IPS DF 6.9 (cell line): ENCODE data around the gene RIMS4.
"Not testable (repeated sequence)": the region's sequence is repeated elsewhere in the genome, so short reads cannot be mapped to it uniquely, and the experiment has no call there.

Experiments
- DNase-seq: peaks from one replicate; pipeline ENCODE4 v3.0.0-alpha.2; 2013; ENCODE audit warnings: low read depth, low spot score
- H3K27ac ChIP-seq: one replicate; pipeline ENCODE4 v1.5.1; 2013; ENCODE audit warnings: low read length, control low read depth
- H3K27me3 ChIP-seq: 2 replicates; pipeline ENCODE4 v1.6.1; 2013; ENCODE audit warnings: mild to moderate bottlenecking, low read length; ENCODE audit not compliant: control insufficient read depth, insufficient read depth
- H3K36me3 ChIP-seq: 2 replicates; pipeline ENCODE4 v1.6.1; 2013; ENCODE audit warnings: low read length; ENCODE audit not compliant: control insufficient read depth, insufficient read depth
- H3K4me1 ChIP-seq: 2 replicates; pipeline ENCODE4 v1.6.1; 2013; ENCODE audit warnings: low read length; ENCODE audit not compliant: control insufficient read depth, insufficient read depth
- H3K4me3 ChIP-seq: 2 replicates; pipeline ENCODE4 v1.5.1; 2013; ENCODE audit warnings: mild to moderate bottlenecking, low read length
- H3K9me3 ChIP-seq: 2 replicates; pipeline ENCODE4 v1.6.1; 2013; ENCODE audit warnings: low read length, inconsistent platforms; ENCODE audit not compliant: control insufficient read depth, insufficient read depth
- WGBS: extraction: QIAGEN DNeasy Blood & Tissue Kit; methylation state at CpG from one replicate; pipeline ENCODE4 v1.1.7; 2013; ENCODE audit warnings: mixed read lengths, missing lambda C conversion rate; ENCODE audit not compliant: insufficient read length, insufficient coverage; 5-methylcytosine and 5-hydroxymethylcytosine counted together

Gene RIMS4

DNA sequence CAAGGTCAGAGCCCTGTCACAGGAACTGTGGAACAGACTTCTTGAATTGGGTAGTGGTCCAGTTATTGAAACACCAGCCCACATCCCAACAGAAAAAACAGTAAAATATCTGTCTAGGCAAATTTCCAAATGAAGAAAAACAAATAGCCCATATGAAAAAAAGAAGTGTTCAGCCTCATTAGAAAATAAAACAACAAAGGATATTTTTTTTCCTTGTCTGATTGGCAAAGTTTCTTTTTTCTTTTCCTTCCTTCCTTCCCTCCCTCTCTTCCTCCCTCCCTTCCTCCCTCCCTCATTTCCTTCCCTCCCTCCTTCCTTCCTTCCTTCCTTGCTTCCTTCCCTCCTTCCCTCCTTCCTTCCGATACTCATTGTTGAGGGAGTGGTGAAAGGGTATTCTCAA is 20.6 kb upstream of the RIMS4 start:
- no peak overlapping the region for H3K4me3 ChIP-seq
- WGBS, result no CpG with 5 or more reads among the region's 1 CpG
- no peaks in the 10 kb centered on the region for H3K9me3 ChIP-seq
- H3K27ac ChIP-seq, result no peak overlapping the region
- H3K4me1 ChIP-seq, result no peaks in the 10 kb centered on the region
- no peaks in the 10 kb centered on the region for H3K36me3 ChIP-seq
- DNase-seq, result no peak
- H3K27me3 ChIP-seq, result no peaks in the 10 kb centered on the region

DNA sequence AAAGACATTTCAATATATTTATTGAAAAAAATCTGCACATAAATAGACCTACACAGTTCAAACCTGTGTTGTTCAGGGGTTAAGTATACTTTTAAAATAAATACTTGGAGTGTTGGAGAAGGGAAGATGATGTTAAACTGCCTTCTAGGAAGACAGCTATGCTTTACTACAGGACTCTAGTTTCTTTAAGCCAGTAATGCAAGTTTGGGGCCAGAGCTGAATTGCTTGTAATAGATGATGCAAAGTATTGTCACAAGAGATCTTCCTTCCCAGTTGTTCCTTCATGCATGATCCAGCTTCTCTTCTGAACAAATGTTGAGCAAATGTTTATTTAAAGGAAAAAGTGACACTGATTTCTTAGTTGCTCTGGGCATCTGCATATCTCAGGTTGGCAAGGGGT is 20.2 kb upstream of the RIMS4 start:
- DNase-seq, result no peak
- no peaks in the 10 kb centered on the region for H3K4me1 ChIP-seq
- H3K27me3 ChIP-seq, result no peaks in the 10 kb centered on the region
- H3K4me3 ChIP-seq, result no peak overlapping the region
- no peaks in the 10 kb centered on the region for H3K9me3 ChIP-seq
- H3K27ac ChIP-seq, result no peak overlapping the region
- H3K36me3 ChIP-seq, result no peaks in the 10 kb centered on the region

DNA sequence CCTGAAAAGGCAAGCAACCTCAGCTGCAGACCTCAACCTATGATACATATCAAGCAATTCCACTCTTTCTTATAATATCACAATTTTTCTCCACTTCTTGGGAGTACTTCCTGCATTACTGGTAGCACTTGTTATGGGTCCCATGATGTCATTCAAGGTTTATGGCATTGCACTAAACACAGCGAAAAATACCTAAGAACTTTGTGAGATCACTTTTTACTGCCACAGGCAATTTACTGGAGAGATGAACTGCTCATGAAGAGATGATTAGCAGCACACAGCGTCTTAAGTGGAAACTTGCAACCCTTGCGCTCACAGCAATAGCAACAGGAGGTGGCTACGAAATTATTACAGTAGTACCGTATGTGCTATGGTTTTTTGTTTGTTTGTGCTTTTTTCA is 19.3 kb upstream of the RIMS4 start:
- Histone ChIP-seq H3K27ac (no peak overlapping the region), H3K4me3 (no peak overlapping the region), H3K27me3 (no peaks in the 10 kb centered on the region), H3K4me1 (no peaks in the 10 kb centered on the region), H3K9me3 (no peaks in the 10 kb centered on the region), H3K36me3 (no peaks in the 10 kb centered on the region)
- no CpG with 5 or more reads among the region's 5 CpGs for WGBS
- DNase-seq, result no peak

DNA sequence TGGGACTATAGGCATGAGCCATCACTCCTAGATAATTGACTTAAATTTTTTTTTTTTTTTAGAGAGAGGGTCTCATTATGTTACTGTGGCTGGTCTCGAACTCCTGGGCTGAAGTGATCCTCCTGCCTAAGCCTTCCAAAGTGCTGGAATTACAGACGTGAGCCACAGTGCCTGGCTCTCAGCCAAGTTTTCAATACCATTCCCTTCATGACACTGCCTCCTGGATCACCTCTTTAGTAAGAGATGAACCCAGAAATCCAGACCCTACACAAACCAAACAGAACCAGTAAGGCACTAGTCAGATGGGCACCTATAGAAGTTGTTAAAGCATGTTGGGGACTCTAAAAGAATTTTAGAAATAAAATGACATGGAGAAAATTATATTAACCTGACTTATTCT is 18.3 kb upstream of the RIMS4 start:
- Histone ChIP-seq H3K27me3 (no peaks in the 10 kb centered on the region), H3K27ac (no peak overlapping the region), H3K4me1 (no peaks in the 10 kb centered on the region), H3K36me3 (no peaks in the 10 kb centered on the region), H3K9me3 (no peaks in the 10 kb centered on the region), H3K4me3 (no peak overlapping the region)
- no peak for DNase-seq
- WGBS, result no CpG with 5 or more reads among the region's 2 CpGs

DNA sequence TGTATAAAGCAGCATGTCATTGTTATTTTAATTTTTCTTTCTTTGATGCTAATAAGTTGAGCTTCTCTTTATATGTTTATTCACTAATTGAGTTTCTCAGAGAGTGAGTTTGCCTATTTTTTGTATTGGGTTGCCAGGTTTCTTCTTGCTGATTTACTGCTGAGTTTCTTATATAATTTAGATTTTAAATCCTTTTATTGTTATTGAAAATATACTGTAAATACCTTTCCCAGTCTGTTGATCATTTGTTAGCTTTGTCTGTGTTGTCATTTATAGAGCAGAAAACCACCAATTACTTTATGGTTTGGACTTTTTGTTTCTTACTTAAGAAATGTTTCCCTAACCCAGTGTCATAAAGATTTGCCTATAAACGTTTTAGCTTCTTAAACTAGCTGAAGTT is 17.1 kb upstream of the RIMS4 start:
- H3K27me3 ChIP-seq, result no peaks in the 10 kb centered on the region
- no peak for DNase-seq
- no peaks in the 10 kb centered on the region for H3K4me1 ChIP-seq
- H3K4me3 ChIP-seq, result no peak overlapping the region
- no peaks in the 10 kb centered on the region for H3K36me3 ChIP-seq
- H3K27ac ChIP-seq, result no peak overlapping the region
- no CpG with 5 or more reads among the region's 1 CpG for WGBS
- H3K9me3 ChIP-seq, result no peaks in the 10 kb centered on the region

DNA sequence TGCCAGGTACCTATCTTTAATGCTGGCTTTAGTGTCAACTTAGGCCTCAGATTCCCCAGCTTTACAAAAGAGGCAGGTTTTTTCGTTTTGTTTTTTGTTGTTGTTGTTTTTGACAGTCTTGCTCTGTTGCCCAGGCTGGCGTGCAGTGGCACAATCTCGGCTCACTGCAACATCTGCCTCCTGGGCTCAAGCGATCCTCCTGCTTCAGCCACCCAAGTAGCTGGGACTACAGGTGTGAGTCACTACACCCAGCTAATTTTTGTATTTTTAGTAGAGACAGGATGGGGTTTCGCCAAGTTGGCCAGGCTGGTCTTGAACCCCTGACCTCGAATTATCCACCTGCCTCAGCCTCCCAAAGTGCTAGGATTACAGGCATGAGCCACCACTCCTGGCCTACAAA is 11.2 kb upstream of the RIMS4 start:
- whole genome bisulfite sequencing, result no CpG with 5 or more reads among the region's 6 CpGs
- not testable (repeated sequence) for H3K27me3 ChIP-seq, H3K4me1 ChIP-seq, H3K9me3 ChIP-seq, H3K4me3 ChIP-seq, H3K36me3 ChIP-seq, H3K27ac ChIP-seq, DNase-seq

DNA sequence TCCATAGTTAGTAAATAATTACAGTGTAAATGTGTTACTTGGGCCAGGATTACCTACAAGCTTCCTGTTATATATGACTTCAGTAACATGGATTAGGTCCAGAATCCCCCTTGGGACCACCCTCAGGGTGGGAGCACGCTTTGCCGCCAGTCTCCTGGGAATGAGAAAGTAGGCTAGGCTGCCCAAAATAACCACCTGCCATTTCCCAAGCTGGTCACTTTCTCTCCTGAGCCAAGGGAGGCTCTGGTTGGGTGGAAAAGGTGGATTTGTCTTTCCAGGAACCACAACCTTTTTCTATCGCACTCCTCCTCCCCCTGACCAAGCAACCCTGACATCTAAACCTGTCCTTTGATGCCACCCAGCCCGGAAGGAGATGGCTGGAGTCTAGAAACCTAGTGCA is 9.6 kb upstream of the RIMS4 start:
- Histone ChIP-seq H3K36me3 (no peaks in the 10 kb centered on the region), H3K9me3 (no peaks in the 10 kb centered on the region), H3K27ac (no peak overlapping the region), H3K4me1 (no peaks in the 10 kb centered on the region), H3K27me3 (no peaks in the 10 kb centered on the region), H3K4me3 (no peak overlapping the region)
- no CpG with 5 or more reads among the region's 4 CpGs for WGBS
- no peak for DNase-seq

DNA sequence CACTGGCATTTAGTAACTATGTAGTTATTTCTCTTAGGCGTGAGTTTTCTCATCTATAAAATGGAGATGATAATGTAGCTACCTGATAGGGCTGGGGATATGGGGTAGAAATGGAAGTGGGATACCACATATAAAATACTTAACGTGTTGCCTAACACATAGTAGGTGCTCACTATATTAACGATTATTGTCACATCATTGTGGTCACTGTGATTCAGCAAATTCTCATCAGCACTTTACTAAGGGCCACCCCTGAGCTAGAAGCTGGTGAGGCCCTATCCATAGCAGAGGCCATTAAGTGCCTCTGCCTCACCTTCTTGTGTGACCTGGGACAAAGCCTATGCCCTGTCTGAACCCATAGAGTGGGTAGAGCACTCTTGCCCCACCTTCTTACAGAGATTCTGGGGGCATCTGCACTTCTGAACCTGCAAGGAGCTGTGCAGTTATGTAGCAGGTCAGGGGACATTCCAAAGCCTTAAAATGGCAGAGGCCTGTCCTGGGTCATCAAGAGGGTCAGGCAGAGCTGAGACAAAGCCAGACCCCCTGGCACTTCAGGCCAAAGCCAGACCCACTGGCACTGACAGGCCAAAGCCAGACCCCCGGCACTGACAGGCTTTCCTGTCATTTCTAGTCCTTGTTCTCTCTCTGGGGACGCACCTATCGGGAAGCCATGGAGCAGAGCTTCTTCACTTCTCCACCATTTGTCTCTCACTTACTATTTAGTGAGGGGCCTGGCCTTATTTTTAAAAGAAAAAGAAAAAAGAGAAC is 7.0 kb upstream of the RIMS4 start:
- DNase-seq, result no peak
- Histone ChIP-seq H3K4me1 (no peaks in the 10 kb centered on the region), H3K27ac (no peak overlapping the region), H3K9me3 (no peaks in the 10 kb centered on the region), H3K27me3 (peaks cover 4% of the 10 kb centered on the region), H3K4me3 (no peak overlapping the region), H3K36me3 (no peaks in the 10 kb centered on the region)
- no CpG with 5 or more reads among the region's 6 CpGs for WGBS

DNA sequence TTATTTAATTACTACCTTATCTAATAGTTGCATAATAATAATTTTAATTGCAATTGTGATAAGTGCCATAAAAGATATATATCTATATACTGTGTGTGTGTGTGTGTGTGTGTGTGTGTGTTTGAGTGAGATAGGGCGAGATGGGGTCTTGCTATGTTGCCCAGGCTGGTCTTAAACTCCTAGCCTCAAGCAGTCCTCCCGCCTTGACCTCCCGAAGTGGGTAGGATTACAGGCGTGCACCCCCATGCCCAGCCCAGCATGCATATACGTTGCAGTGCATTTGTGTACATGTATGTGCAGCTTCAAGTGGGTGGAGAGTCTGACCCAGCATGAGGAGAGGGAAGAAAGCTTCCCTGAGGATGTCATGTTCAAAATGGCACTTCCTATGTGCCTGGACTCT is 4.6 kb upstream of the RIMS4 start:
- WGBS, result no CpG with 5 or more reads among the region's 5 CpGs
- Histone ChIP-seq H3K36me3 (no peaks in the 10 kb centered on the region), H3K4me3 (no peak overlapping the region), H3K9me3 (no peaks in the 10 kb centered on the region), H3K27me3 (peaks cover 16% of the 10 kb centered on the region), H3K4me1 (peaks cover 3% of the 10 kb centered on the region; the same call in 1 of the 2 replicates), H3K27ac (no peak overlapping the region)
- DNase-seq, result no peak

DNA sequence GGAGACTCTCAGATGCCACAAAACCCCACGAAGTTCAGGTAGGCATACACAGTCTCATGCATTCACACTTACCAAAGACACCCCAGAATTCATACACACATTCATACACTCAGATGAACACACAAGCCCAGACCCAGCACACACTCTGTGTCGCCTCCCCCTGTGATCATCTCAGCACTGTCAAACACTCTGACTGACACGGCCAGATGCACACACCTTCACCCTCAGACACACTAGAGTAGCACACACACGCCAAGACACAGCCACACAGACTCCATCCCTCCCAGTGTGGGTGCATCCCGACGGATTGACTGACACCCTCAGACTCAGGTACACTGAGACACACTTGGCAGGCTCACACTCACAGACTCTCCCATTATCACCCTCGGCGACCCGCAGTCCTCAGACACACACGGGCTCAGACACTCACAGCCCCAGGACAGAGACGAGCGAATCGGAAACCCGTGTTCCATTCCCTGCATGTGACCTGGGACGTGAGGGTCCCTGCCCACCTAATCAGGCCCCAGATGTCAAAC is 872 bp upstream of the RIMS4 start:
- no peak for DNase-seq
- H3K36me3 ChIP-seq, result no peaks in the 10 kb centered on the region
- no peaks in the 10 kb centered on the region for H3K9me3 ChIP-seq
- peaks cover 3% of the 10 kb centered on the region; the same call in 1 of the 2 replicates for H3K4me1 ChIP-seq
- WGBS, result no CpG with 5 or more reads among the region's 15 CpGs
- H3K4me3 ChIP-seq, result peak overlapping the region; percentile 45; the same call in 1 of the 2 replicates
- H3K27me3 ChIP-seq, result peaks cover 18% of the 10 kb centered on the region
- H3K27ac ChIP-seq, result no peak overlapping the region

DNA sequence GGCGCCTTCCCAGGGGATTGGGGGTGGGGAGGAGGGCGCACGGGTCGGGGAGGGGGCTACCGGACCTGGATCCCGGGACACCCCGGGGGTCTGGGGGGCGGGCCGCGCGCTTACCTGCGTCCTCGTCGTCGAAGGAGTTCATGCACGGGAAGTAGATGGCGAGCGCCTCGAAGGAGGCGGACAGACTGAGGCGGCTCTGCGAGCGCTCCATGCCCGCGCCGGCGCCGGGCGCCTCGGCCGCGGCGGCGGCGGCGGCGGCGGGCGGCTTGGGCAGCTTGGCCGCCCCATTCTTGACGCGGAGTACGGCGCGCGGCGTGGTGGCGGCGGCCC is 320 bp downstream of the RIMS4 start:
- no CpG with 5 or more reads among the region's 49 CpGs for WGBS
- no peaks in the 10 kb centered on the region for H3K36me3 ChIP-seq
- no peak for DNase-seq
- H3K4me1 ChIP-seq, result peaks cover 3% of the 10 kb centered on the region; the same call in 1 of the 2 replicates
- peak overlapping the region; percentile 26; the same call in 1 of the 2 replicates for H3K4me3 ChIP-seq
- H3K27me3 ChIP-seq, result peaks cover 18% of the 10 kb centered on the region
- no peak overlapping the region for H3K27ac ChIP-seq
- H3K9me3 ChIP-seq, result no peaks in the 10 kb centered on the region
